Stimulated activated CD8-positive, alpha-beta memory T cell treated with anti-CD3 and anti-CD28 coated beads, Interleukin-15, amount 100 ng/mL, for 1 hour (primary cell): ENCODE results near the gene TM9SF4.

Experiments used
- DNase-seq: peaks from one replicate; pipeline ENCODE4 v3.0.0-alpha.2; 2020; ENCODE audit warnings: low read depth

The TM9SF4 gene

DNA sequence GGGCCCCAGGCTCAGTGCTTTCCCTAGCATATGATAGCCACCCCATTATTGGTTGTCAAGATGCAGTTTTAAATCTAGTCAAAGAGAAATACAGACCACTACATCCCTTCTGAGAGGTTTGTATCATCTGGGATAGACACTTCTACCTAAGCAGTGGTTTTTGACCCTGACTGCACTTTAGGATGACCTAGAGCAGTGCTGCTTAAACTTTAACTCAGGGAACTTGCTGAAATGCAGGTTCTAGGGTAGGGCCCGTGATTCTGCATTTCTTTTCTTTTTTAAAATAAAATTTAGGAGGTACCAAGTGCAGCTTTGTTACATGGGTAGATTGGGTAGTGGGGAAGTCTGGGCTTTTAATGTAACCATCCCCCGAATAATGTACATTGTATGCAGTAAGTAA, 18.7 kb downstream of the TM9SF4 start:
- DNase-seq: no peak

DNA sequence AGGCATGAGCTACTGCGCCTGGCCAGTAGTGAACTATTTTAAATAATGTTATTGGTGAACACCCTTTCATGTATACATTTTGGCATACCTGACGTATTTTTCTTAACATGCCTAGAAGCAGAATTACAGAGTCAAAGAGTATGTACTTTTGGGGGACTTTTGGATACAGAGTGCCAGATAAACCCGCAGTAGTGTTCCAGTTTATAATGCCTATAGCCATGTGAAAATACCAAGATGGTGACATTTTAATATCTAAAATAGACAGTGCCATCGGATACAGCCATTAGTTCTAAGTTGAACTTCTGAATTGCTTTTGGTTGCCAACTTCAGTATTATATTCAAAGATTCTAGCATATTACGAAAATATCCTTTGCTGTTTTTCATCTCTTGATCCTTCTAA, 20.3 kb downstream of the TM9SF4 start:
- no peak for DNase-seq

DNA sequence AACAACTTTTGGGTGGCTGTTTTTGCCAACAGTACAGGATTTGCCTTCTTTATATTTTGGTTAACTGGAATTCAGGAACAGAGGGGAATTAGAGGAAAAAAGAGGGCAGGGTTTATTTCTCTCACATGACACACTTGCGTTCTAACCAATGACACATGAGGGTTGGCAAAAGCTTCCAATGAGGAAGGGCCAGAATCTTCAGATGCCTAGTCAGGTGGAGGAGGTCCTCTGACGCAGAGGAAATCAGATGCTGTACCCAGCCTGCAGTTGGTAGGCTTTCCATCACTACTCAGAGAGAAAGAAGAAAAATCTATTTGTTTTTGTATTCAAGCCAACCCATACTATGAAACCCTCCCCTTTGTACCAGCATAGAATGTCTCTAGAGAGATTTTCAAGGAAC, 20.8 kb downstream of the TM9SF4 start:
- no peak for DNase-seq

DNA sequence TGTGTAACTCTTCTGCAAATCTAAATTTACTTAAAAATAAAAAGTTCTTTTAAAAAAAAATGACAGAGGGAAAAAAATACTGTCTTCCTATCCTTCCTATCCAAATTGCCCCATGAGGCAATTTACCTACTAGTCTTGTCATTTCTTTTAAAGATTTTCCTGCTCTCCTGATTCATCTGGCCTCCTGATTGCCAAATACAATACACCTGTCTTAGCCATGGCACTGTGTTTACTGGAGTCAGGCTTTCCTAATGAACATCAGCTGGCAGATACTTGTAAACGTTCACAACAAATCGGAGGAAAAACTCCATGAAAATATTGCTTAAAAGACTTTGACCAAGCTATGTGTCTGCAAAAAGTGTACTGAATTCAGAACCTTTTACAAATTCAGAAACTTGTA, 21.5 kb downstream of the TM9SF4 start:
- DNase-seq: no peak

DNA sequence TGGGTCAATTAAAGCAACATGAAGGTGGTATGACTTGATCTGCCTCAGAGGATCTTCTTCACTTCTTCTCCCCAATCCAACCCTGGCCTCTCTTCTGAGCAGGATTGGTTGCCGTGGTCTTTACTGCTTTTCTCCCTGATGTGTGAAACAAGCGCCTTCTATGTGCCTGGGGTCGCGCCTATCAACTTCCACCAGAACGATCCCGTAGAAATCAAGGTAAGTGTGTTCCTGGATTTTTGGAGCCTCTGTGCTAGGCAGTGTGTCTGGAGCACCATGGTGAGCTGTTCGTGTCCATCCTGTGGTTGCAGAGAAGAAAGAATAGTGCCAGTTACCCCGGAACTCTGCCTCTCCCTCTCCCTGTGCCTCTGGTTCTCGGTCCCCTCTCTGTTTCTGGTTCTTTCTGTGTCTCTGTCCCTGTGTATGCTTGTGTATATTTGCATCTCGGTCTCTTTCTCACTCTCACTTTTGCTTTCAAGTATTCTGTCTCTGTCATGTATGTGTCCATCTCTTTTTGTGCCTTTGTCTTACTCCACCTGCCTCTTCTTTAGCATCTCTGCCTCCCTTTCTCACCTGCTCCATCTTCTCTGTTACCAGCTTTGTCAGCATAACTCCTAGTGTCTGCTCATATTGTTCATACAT, 23.5 kb downstream of the TM9SF4 start:
- no peak for DNase-seq

DNA sequence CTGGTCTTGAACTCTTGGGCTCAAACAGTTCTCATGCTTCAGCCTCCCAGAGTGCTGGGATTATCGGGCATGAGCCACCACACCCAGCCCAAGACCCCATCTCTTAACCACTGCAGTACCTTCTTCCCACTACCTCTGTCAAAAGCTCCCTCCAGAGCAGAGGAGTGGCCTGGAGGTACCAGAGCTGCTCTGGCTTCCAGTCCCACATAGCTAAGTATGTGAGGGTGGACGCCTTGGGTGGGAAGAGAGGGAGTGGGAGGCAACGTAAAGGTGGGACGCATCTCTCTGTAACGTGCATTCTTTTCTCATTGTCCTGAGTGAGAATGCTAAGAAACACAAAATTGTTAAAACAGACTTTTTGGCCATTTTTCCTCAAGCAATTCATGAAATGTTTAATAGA, 24.5 kb downstream of the TM9SF4 start:
- no peak for DNase-seq

DNA sequence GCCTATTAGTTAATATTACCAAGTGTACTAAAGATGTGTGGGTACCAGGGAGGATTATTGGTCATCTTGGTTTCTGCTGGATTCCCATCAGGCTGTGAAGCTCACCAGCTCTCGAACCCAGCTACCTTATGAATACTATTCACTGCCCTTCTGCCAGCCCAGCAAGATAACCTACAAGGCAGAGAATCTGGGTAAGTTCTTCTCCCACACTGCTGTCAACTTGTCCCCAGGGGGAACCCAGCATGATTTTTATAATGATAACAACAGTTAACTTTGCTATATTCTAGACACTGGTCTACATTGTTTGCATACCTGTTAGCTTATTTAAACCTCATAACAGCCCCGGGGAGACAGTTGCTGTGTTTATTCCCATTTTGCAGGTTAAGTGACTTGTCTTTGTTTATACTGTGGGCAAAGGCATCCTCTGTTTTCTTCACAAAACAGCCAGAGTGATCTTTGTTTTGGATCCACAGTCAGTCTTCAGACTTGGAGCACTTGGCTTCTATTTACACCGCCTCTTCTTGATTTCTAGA, 26.5 kb downstream of the TM9SF4 start:
- no peak for DNase-seq

DNA sequence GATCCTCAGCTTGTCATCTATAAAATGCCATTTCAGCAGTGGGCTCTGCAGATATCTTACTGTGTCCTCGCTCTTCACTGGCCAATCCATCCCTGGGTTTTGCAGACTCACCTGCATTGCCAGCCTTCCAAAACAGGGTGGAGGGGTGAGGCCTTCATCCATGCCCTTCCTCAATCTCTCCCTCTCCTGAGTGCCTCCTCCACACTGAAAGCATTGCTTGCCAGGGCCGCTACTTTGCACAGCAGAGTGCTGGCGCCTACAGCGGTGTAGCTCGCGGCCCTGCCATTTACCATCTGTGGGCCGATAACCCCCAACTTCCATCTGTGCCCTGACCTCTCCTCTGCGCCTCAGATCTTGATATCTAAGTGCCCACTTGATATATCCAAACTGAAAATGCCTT, 29.4 kb downstream of the TM9SF4 start:
- no peak for DNase-seq

DNA sequence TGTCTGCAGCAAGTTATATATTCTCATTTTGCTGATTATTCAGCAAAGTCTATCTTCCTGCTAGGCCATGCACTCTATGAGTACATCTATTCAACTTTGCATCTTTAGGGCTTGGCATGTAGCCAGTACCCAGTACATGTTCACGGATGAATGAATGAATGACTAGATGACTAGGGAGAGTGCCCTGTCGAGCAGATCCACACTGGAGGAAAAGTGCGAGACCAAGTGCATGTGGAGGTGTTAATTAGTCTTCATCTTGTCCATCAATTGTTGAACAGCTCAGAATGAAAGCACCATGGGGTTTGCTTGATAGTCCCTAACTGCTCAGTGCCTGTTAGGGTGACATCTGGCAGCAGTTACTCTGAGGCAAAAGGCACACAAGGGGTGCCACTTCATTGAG, 30.4 kb downstream of the TM9SF4 start:
- no peak for DNase-seq

DNA sequence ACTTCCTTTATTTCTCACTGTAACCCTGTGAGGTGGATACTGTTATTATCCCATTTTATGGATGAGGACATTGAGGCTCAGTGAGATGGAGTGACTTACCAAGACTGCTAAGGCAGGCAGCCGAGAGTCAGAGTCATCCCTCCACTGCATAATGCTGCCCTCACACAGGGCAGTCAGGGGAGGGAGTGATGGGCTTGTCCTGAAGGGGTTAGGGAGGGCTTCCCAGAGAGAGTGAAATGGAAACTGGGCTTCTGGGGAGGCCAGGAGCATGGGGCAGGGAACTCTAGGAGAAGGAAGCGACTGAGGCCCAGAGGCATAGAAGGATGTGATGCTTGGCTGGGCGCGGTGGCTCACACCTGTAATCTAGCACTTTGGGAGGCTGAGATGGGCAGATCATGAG, 31.1 kb downstream of the TM9SF4 start:
- DNase-seq: no peak

DNA sequence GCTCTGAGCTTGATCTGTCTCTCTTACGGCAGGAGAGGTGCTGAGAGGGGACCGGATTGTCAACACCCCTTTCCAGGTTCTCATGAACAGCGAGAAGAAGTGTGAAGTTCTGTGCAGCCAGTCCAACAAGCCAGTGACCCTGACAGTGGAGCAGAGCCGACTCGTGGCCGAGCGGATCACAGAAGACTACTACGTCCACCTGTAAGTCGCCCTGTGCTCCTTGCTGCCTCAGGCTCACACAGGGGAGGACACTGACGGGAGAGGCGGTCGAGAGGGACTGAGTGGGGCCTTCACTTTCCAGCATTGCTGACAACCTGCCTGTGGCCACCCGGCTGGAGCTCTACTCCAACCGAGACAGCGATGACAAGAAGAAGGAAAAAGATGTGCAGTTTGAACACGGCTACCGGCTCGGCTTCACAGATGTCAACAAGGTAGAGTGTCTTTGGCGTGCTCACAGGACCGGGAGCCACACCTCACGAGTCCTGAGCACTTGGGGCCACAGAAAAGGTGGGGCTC, 32.0 kb downstream of the TM9SF4 start:
- DNase-seq: no peak

DNA sequence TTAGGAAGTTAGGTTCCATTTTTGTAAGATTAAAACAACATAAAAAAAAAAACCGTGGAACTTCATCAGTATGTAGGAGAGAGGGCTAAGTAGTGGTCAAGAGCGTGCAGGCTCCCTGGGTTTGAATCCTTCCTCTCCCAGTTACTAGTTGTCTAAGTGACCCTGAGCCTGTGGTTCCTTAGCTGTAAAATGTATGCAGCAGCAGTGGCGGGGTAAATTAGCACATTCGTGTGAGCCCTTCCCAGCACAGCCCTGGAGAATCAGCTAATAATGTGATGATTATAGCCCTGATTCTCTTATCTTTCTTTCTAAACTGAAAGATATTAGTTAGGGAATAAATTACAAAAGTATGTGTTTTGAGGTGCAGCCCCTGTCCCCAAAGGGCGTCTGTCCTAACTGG, 32.6 kb downstream of the TM9SF4 start:
- no peak for DNase-seq

DNA sequence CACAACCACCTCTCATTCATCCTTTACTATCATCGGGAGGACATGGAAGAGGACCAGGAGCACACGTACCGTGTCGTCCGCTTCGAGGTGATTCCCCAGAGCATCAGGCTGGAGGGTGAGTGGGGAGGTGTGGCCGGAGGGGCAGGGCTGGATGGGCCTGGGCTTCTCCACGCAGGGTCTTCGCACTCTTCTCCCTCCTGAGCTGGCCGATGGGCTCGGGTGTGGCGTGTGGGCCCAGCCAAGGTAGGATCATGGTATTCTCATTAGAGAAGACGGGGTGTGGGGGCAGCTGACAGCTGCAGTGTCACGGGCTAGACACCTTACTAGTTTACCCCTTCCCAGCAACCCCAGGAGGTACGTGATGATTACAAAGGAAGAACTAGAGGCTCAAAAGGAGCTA, 33.5 kb downstream of the TM9SF4 start:
- DNase-seq: no peak

DNA sequence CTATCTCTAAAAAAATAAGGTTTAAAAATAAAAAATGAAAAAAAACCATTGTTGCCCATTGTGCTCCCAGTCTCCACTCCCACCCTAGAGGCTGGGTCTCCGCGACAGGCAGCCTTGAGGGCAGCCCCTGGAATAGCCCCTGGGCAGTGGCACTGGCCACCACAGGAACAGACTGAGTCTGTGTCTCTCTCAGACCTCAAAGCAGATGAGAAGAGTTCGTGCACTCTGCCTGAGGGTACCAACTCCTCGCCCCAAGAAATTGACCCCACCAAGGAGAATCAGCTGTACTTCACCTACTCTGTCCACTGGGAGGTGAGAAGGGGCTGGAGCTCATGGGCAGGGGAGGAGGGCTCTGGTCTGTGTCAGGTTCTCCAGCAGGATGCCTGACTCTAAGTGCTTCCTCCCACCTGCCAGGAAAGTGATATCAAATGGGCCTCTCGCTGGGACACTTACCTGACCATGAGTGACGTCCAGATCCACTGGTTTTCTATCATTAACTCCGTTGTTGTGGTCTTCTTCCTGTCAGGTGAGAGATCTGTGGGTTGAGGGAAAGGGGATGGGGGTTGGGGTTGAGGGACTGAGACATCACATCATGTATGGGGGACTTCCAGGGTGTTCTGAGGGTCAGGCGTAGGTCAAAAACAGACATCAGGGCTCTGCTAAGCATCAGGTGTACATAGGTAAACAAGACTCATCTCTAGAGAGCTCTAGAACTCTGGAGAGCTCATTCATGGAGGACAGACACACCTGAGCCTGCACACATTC, 35.6 kb downstream of the TM9SF4 start:
- DNase-seq: no peak

DNA sequence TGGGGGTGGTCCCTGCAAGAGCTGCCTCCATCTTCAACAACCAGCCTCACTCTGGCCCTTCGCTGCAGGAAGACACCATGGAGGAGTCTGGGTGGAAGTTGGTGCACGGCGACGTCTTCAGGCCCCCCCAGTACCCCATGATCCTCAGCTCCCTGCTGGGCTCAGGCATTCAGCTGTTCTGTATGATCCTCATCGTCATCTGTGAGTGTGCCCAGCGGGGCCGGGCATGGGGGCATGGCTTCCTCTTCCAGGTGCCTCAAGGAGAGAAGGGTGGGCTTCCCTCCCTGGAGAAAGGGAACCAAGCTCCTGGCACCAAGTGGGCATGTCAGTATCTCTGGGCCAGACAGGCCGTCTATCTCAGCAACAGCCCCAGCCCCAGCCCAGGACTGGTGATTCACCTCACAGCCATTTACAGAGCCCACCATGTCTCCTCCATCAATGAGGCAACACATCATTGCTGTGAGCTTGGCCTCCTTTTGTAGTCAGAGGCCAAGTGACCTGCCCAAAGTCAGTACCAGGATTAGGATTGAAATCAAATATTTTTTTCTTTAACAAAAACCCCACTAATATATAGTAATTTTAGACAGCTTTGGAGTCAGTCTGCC, 40.2 kb downstream of the TM9SF4 start:
- DNase-seq: no peak

DNA sequence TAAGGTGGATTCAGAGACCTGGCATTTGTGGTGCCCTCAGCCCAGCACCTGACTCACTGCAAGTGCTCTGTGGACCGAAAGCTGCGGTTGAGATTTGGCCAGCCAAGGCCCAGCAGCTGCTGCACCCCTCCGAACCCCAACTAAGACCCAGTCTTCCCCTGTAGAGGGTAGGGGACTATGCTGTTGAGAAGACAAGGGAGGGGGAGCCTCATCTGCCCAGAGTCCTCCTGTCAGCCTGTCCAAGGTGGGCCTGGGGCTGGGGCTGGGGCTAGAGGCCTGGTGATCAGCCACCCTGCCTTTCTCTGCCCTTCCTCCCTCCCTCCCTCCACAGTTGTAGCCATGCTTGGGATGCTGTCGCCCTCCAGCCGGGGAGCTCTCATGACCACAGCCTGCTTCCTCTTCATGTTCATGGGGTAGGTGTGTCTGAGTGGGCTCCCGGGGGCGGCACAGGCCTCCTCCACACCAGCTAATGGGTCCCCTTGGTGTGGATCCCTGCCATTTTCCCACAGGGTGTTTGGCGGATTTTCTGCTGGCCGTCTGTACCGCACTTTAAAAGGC, 40.9 kb downstream of the TM9SF4 start:
- DNase-seq: no peak

DNA sequence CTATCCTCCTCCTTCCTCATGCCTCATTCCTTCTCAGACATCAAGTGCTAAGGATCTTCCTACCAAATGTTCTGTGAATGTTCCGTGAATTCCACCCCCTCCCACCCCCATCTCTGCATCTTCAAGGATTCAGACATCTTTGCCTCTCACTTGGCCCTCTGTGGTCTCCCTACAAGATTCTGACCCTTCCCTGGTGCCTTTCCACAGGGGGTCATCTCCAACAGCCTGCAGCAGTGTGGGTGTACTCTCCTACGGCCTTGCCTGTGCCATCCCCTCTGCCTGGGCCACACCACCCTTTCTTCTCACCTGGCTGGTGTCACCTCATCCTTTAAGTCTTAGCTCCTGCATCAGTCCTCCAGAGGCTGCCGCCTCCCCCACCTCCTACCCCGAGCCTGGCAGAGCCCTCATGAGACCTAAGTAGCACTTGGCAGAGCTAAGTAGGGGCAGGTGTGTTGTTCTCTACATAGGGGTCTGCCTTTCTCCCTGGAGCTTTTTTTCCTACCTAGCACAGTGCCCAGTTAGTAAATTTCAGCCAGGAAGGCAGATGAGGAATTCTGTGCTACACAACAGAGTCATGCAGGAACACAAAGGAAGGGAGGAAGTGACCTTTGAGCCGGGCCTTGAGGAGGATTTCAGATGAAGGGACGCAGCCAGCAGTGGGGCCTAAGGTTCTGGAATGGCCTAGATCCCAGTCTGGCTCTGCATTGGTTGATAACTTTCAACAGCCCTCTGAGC, 43.1 kb downstream of the TM9SF4 start:
- no peak for DNase-seq

DNA sequence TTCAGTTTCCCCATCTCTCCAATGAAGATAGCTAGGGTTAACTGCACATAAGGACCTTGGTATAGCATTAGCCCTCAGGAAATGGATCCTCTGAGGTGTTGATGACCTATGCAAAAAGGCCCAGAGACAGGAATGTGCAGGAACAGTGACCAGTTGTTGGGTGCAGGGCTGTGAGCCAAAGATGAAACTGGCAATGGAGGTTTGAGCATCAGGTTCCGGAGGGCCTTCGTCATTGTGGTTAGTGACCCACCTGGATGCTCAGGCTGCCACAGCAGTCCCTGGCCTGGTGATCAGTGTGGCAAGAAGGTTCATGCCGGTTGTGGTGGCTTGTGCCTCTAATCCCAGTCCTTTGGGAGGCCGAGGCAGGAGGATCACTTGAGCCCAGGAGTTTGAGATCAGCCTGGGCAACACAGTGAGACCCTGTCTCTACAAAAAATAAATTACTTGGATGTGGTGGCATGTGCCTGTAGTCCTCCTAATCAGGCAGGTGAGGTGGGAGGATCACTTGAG, 43.7 kb downstream of the TM9SF4 start:
- no peak for DNase-seq

DNA sequence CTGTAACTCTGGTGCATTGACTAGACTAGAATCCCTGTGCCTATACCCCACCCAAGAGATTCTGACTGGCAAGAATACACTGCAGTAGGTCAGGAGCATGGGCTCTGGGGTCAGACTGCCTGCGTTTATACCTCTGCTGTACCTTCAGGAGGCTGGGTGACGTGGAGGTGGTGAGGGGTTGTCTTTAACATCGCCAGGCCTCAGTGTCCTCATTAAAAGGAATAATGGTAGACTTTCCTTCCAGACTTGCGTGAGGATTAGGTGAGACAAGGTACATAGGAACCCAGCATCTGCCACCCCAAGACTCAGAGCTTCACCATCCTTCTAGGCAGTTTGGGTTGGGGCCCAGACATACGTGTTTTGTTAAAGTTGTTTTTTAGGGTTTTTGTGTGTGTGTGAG, 44.3 kb downstream of the TM9SF4 start:
- DNase-seq: no peak

DNA sequence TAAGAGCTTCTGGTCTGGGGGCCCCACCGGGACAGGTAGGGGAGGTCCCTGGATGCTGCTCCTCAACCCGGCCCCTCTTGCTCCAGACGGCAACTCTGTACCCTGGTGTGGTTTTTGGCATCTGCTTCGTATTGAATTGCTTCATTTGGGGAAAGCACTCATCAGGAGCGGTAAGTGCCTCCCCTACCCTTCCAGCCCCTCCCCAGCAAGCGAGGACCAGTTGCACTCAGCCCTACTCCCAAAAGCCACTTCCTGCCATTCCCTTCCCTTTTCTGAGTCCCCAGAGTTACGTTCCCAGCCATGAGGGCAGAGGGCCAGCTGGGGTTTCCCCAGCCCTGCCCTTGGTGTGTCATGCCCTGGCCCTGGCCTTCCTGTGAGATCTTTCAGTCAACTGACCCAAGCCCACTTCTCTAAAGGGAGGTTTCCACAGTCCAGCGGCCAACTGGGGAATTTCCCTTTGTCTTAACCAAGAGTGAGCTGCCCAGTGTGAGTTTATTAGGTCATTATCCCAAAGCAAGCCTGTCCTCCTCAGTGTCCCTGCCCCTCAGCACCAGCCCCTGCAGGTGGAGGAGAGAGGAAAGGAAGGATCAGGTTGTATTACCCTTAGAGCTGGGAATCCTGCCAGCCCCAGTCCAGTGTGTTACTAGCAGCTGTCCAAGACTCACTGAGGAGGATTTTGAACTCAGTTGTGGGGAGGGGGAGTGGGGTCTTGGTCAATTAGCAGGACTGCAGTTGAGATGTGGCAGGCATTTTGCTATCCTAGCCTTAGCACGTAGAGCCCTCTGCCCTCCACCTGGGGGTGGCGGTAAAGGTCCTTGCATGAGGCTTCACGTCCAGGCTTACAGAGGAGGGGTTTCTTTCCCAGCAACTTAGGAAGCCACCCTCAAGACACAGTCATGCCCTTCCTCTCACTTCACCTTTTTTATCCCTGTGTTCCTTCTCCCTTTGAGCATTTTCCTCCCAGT, 45.8 kb downstream of the TM9SF4 start:
- DNase-seq: no peak

DNA sequence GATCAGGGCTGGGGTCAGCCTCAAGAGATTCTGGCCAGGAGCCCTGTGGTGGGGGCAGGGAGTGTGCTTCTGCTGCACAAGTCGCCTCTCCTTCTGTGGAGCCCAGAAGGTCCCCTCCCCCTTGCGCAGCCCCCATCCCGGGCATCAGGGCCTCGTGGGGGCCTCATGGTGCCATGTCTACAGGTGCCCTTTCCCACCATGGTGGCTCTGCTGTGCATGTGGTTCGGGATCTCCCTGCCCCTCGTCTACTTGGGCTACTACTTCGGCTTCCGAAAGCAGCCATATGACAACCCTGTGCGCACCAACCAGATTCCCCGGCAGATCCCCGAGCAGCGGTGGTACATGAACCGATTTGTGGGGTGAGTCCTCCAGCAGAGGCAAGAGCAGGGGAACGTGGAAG, 48.1 kb downstream of the TM9SF4 start:
- DNase-seq: no peak
